H9 (cell line): ENCODE measurements around the gene TMEM253. TPM values are rescaled to one million over a fixed set of nuclear protein-coding genes. Genes with fewer than 3 reads are reported as not detected.

Experiments used
- DNase-seq: peaks from one replicate; pipeline ENCODE4 v3.0.0-alpha.2; 2017
- H2AFZ ChIP-seq: one replicate; pipeline ENCODE4 v1.6.1; 2013; ENCODE audit warnings: mild to moderate bottlenecking, low read length, control low read depth, moderate library complexity
- H2AK5ac ChIP-seq: 2 replicates; pipeline ENCODE4 v1.6.1; 2013; ENCODE audit warnings: low read length, control low read depth, mixed read lengths; ENCODE audit not compliant: insufficient read length
- H2BK120ac ChIP-seq: one replicate; pipeline ENCODE4 v1.6.1; 2013; ENCODE audit warnings: low read depth, mild to moderate bottlenecking, low read length, control low read depth, inconsistent platforms; ENCODE audit not compliant: poor library complexity, severe bottlenecking
- H2BK12ac ChIP-seq: 2 replicates; pipeline ENCODE4 v1.6.1; 2013; ENCODE audit warnings: low read length, control low read depth, mixed read lengths, low read depth; ENCODE audit not compliant: insufficient read length
- H2BK15ac ChIP-seq: 2 replicates; pipeline ENCODE4 v1.6.1; 2013; ENCODE audit warnings: low read depth, low read length, control low read depth
- H2BK20ac ChIP-seq: one replicate; pipeline ENCODE4 v1.6.1; 2013; ENCODE audit warnings: low read depth, mild to moderate bottlenecking, low read length, control low read depth, inconsistent platforms; ENCODE audit not compliant: poor library complexity, severe bottlenecking
- H2BK5ac ChIP-seq: 2 replicates; pipeline ENCODE4 v1.6.1; 2013; ENCODE audit warnings: low read length, control low read depth, mixed read lengths; ENCODE audit not compliant: insufficient read length
- H3K14ac ChIP-seq: 2 replicates; pipeline ENCODE4 v1.6.1; 2013; ENCODE audit warnings: low read length, control low read depth; ENCODE audit not compliant: insufficient read depth
- H3K18ac ChIP-seq: 2 replicates; pipeline ENCODE4 v1.6.1; 2013; ENCODE audit warnings: low read depth, mild to moderate bottlenecking, mixed read lengths, low read length, control low read depth; ENCODE audit not compliant: insufficient read length
- H3K23ac ChIP-seq: 2 replicates; pipeline ENCODE4 v1.6.1; 2013; ENCODE audit warnings: low read length, control low read depth, mixed read lengths, low read depth; ENCODE audit not compliant: insufficient read length
- H3K23me2 ChIP-seq: 2 replicates; pipeline ENCODE4 v1.6.1; 2013; ENCODE audit warnings: low read depth, mild to moderate bottlenecking, mixed read lengths, low read length, control low read depth; ENCODE audit not compliant: insufficient read length, poor library complexity, severe bottlenecking
- H3K27ac ChIP-seq: 2 replicates; pipeline ENCODE4 v1.5.1; 2013; ENCODE audit warnings: low read length, control low read depth, mixed read lengths, low read depth; ENCODE audit not compliant: insufficient read length
- H3K27me3 ChIP-seq: 2 replicates; pipeline ENCODE4 v1.6.1; 2013; ENCODE audit warnings: low read length, control low read depth, inconsistent platforms; ENCODE audit not compliant: insufficient read depth
- H3K4ac ChIP-seq: 2 replicates; pipeline ENCODE4 v1.6.1; 2013; ENCODE audit warnings: low read depth, mild to moderate bottlenecking, control low read depth, inconsistent platforms, low read length, moderate library complexity
- H3K4me1 ChIP-seq: 2 replicates; pipeline ENCODE4 v1.6.1; 2013; ENCODE audit warnings: low read length, control low read depth, inconsistent platforms; ENCODE audit not compliant: insufficient read depth
- H3K4me2 ChIP-seq: 2 replicates; pipeline ENCODE4 v1.6.1; 2013; ENCODE audit warnings: low read length, control low read depth, mixed read lengths; ENCODE audit not compliant: insufficient read length, insufficient read depth
- H3K56ac ChIP-seq: 2 replicates; pipeline ENCODE4 v1.6.1; 2013; ENCODE audit warnings: low read depth, mild to moderate bottlenecking, mixed read lengths, low read length, control low read depth; ENCODE audit not compliant: insufficient read length
- H3K79me1 ChIP-seq: 2 replicates; pipeline ENCODE4 v1.6.1; 2013; ENCODE audit warnings: low read depth, mild to moderate bottlenecking, moderate library complexity, low read length, control low read depth, inconsistent platforms; ENCODE audit not compliant: insufficient read depth, poor library complexity, severe bottlenecking
- H3K79me2 ChIP-seq: 2 replicates; pipeline ENCODE4 v1.6.1; 2013; ENCODE audit warnings: low read length, control low read depth, inconsistent platforms; ENCODE audit not compliant: insufficient read depth
- H3K9ac ChIP-seq: 2 replicates; pipeline ENCODE4 v1.6.1; 2013; ENCODE audit warnings: low read length, control low read depth, mixed read lengths; ENCODE audit not compliant: insufficient read length; ENCODE audit errors: extremely low read depth
- H3K9me3 ChIP-seq: one replicate; pipeline ENCODE4 v1.6.1; 2013; ENCODE audit warnings: low read depth, low read length, inconsistent platforms; ENCODE audit not compliant: control insufficient read depth
- H3T11ph ChIP-seq: one replicate; pipeline ENCODE4 v1.6.1; 2013; ENCODE audit warnings: mild to moderate bottlenecking, low read length, control low read depth, inconsistent platforms
- H4K20me1 ChIP-seq: one replicate; pipeline ENCODE4 v1.6.1; 2013; ENCODE audit not compliant: control insufficient read depth, insufficient read length, insufficient read depth
- H4K5ac ChIP-seq: 2 replicates; pipeline ENCODE4 v1.6.1; 2013; ENCODE audit warnings: low read depth, mild to moderate bottlenecking, mixed read lengths, low read length, control low read depth; ENCODE audit not compliant: insufficient read length
- H4K8ac ChIP-seq: replicated peaks from 2 replicates; pipeline ENCODE4 v1.6.1; 2013; ENCODE audit warnings: low read length, control low read depth, mixed read lengths, low read depth; ENCODE audit not compliant: insufficient read length
- H4K91ac ChIP-seq: 2 replicates; pipeline ENCODE4 v1.6.1; 2013; ENCODE audit warnings: low read depth, mild to moderate bottlenecking, moderate library complexity, mixed read lengths, low read length, control low read depth; ENCODE audit not compliant: insufficient read length
- H3K27ac Mint-ChIP-seq, 3 experiments: 2 replicates in 2 of 3; 3 replicates in 1 of 3; pipeline ENCODE4 v1.8.0; 2020 to 2021; ENCODE audit warnings: mixed read lengths in 3 of 3, mild to moderate bottlenecking in 1 of 3, moderate library complexity in 1 of 3
- H3K27me3 Mint-ChIP-seq: 2 replicates; pipeline ENCODE4 v1.8.0; 2021; ENCODE audit warnings: low read depth, mild to moderate bottlenecking, moderate library complexity, mixed read lengths
- H3K36me3 Mint-ChIP-seq, 3 experiments: 2 replicates in 2 of 3; 3 replicates in 1 of 3; pipeline ENCODE4 v1.8.0; 2020 to 2021; ENCODE audit warnings: low read depth in 3 of 3, mixed read lengths in 3 of 3; ENCODE audit not compliant: insufficient read depth in 1 of 3
- H3K4me1 Mint-ChIP-seq, 2 experiments: 2 replicates each; pipeline ENCODE4 v1.8.0; 2020; ENCODE audit warnings: mixed read lengths in 2 of 2
- H3K4me3 Mint-ChIP-seq, 2 experiments: 2 replicates in 1 of 2; 3 replicates in 1 of 2; pipeline ENCODE4 v1.8.0; 2020 to 2021; ENCODE audit warnings: mild to moderate bottlenecking in 2 of 2, mixed read lengths in 2 of 2, moderate library complexity in 1 of 2
- H3K9me3 Mint-ChIP-seq, 2 experiments: 2 replicates in 1 of 2; 3 replicates in 1 of 2; pipeline ENCODE4 v1.8.0; 2020; ENCODE audit warnings: mild to moderate bottlenecking in 2 of 2, mixed read lengths in 2 of 2, moderate library complexity in 1 of 2
- WGBS: extraction: QIAGEN DNeasy Blood & Tissue Kit; methylation state at CpG from one replicate; pipeline ENCODE4 v1.1.7; 2013; ENCODE audit warnings: missing lambda C conversion rate, low lambda C conversion rate, mixed read lengths; ENCODE audit not compliant: insufficient read length; ENCODE audit errors: extremely low coverage; 5-methylcytosine and 5-hydroxymethylcytosine counted together
- total RNA-seq: library from RNA; stranded (reverse); gene quantifications from 2 replicates; pipeline ENCODE4 v1.2.1, GENCODE V29; 2021
- TF ChIP-seq, protein P1 (sequence below): fragments of 200-600 bp; sonication (generic); conservative IDR thresholded peaks from 3 replicates; pipeline ENCODE4 v1.8.0; 2021; ENCODE audit warnings: antibody characterized with exemption, mild to moderate bottlenecking

The TMEM253 gene
- total RNA-seq, 1 experiment from 2014 or later: 2.2 TPM

DNA sequence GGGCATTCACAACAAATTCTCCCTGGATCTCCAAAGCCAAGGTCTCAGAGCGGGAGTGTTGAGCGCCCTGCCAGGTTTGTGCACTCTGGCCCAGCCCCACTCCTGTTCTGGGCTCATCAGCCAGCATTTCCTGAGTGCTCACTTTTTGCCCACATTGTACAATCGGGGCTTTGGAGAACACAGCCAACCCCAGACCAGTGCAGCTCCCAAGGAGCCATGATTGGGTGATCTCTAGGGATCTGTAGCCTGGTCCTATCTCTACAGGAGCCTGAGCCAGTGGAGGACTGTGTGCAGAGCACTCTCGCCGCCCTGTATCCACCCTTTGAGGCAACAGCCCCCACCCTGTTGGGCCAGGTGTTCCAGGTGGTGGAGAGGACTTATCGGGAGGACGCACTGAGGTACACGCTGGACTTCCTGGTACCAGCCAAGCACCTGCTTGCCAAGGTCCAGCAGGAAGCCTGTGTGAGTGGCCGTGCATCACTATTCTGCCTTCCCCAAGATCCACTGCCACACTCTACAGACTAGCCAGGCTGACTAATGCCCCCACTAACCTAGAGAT, 28.0 kb upstream of the TMEM253 start:
- H3K36me3 Mint-ChIP-seq: peaks cover 38 to 56% (median 51%) of the 10 kb centered on the region in 3 experiments
- H3K4me3 Mint-ChIP-seq: peak overlapping the region; percentile 88 to 96; a peak in 4 of 5 replicates
- H4K5ac ChIP-seq: no peak overlapping the region
- no peak overlapping the region for H4K91ac ChIP-seq
- H3K4me1 Mint-ChIP-seq: peaks cover 23 to 24% of the 10 kb centered on the region in 2 experiments
- H3K56ac ChIP-seq: no peak overlapping the region
- H2AFZ ChIP-seq: no peak overlapping the region
- H3K4me1 ChIP-seq: peaks cover 4% of the 10 kb centered on the region; the same call in 1 of the 2 replicates
- H3K27ac Mint-ChIP-seq: no peak overlapping the region; a peak in 1 of 7 replicates
- DNase-seq: no peak
- no peak overlapping the region for H3K9ac ChIP-seq
- no peak overlapping the region for H3K23ac ChIP-seq
- H2BK20ac ChIP-seq: no peak overlapping the region
- H3K27me3 Mint-ChIP-seq: peaks cover 8% of the 10 kb centered on the region
- H3K27me3 ChIP-seq: no peaks in the 10 kb centered on the region
- no peaks in the 10 kb centered on the region for H3K79me1 ChIP-seq
- TF ChIP-seq, protein P1, sequence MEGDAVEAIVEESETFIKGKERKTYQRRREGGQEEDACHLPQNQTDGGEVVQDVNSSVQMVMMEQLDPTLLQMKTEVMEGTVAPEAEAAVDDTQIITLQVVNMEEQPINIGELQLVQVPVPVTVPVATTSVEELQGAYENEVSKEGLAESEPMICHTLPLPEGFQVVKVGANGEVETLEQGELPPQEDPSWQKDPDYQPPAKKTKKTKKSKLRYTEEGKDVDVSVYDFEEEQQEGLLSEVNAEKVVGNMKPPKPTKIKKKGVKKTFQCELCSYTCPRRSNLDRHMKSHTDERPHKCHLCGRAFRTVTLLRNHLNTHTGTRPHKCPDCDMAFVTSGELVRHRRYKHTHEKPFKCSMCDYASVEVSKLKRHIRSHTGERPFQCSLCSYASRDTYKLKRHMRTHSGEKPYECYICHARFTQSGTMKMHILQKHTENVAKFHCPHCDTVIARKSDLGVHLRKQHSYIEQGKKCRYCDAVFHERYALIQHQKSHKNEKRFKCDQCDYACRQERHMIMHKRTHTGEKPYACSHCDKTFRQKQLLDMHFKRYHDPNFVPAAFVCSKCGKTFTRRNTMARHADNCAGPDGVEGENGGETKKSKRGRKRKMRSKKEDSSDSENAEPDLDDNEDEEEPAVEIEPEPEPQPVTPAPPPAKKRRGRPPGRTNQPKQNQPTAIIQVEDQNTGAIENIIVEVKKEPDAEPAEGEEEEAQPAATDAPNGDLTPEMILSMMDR: no peak
- no peaks in the 10 kb centered on the region for H3K9me3 ChIP-seq
- no peaks in the 10 kb centered on the region for H3K9me3 Mint-ChIP-seq
- H3T11ph ChIP-seq: no peak overlapping the region
- WGBS: no CpG with 5 or more reads among the region's 9 CpGs
- no peak overlapping the region for H2BK12ac ChIP-seq
- H2BK15ac ChIP-seq: no peak overlapping the region
- H3K23me2 ChIP-seq: peaks cover 31% of the 10 kb centered on the region
- no peak overlapping the region for H2AK5ac ChIP-seq
- H3K27ac ChIP-seq: no peak overlapping the region
- no peak overlapping the region for H3K4me2 ChIP-seq
- H3K14ac ChIP-seq: no peak overlapping the region
- H3K18ac ChIP-seq: no peak overlapping the region
- no peak overlapping the region for H2BK5ac ChIP-seq
- H3K79me2 ChIP-seq: no peaks in the 10 kb centered on the region
- H4K20me1 ChIP-seq: no peaks in the 10 kb centered on the region
- no peak overlapping the region for H4K8ac ChIP-seq
- H2BK120ac ChIP-seq: no peak overlapping the region
- no peak overlapping the region for H3K4ac ChIP-seq
